Naive thymus-derived CD4-positive, alpha-beta T cell (primary cell): ENCODE data around the gene NAV3. TPM values are rescaled to one million over a fixed set of nuclear protein-coding genes. Genes with fewer than 3 reads are reported as not detected.

Experiments used
- ATAC-seq: fragments of 150-1000 bp; cut with Tn5 transposase; 2 replicates; pipeline ENCODE4 v1.10.0; 2021; ENCODE audit warnings: mild to moderate bottlenecking, moderate library complexity
- CTCF ChIA-PET: fragments of 350-600 bp; sonication (Branson Sonifier 250); formaldehyde crosslinking; loops from one replicate; lab custom pipeline; 2021; ENCODE audit warnings: antibody characterized with exemption; lab: Charles Lee
- POLR2A ChIA-PET: fragments of 350-600 bp; sonication (Branson Sonifier 250); formaldehyde crosslinking; loops from one replicate; lab custom pipeline; 2021; ENCODE audit warnings: antibody characterized with exemption, inconsistent platforms; lab: Charles Lee
- DNase-seq, 9 donors: peaks; one replicate each; pipeline versions ENCODE4 v3.0.0 to v3.0.0-alpha.2; 2020 to 2022; ENCODE audit warnings: mixed read lengths in 1 of 9
- H3K27ac ChIP-seq: one replicate; pipeline ENCODE4 v1.7.0; 2013; ENCODE audit warnings: mild to moderate bottlenecking, low read depth, low read length, moderate library complexity
- H3K27me3 ChIP-seq, 2 donors: one replicate each; pipeline ENCODE4 v1.7.0; 2013; ENCODE audit warnings: low read length in 2 of 2, mild to moderate bottlenecking in 2 of 2, moderate library complexity in 2 of 2; ENCODE audit not compliant: control insufficient read depth in 2 of 2, insufficient read depth in 2 of 2
- H3K36me3 ChIP-seq, 3 experiments: 1 replicate in 2 of 3; 2 replicates in 1 of 3; pipeline ENCODE4 v1.7.0; 2013; ENCODE audit warnings: low read length in 3 of 3, mild to moderate bottlenecking in 3 of 3, moderate library complexity in 1 of 3; ENCODE audit not compliant: insufficient read depth in 3 of 3, control insufficient read depth in 2 of 3
- H3K4me1 ChIP-seq, 2 donors: one replicate each; pipeline ENCODE4 v1.7.0; 2013; ENCODE audit warnings: low read length in 2 of 2, mild to moderate bottlenecking in 2 of 2, moderate library complexity in 1 of 2; ENCODE audit not compliant: control insufficient read depth in 2 of 2, insufficient read depth in 2 of 2
- H3K4me3 ChIP-seq: 2 replicates; pipeline ENCODE4 v1.7.0; 2013; ENCODE audit warnings: mild to moderate bottlenecking, low read length
- H3K9me3 ChIP-seq, 3 experiments: 1 replicate in 2 of 3; 2 replicates in 1 of 3; pipeline ENCODE4 v1.7.0; 2013; ENCODE audit warnings: low read length in 3 of 3; ENCODE audit not compliant: control insufficient read depth in 2 of 3
- H3K27ac Mint-ChIP-seq, 9 donors: one replicate each; pipeline ENCODE4 v1.8.0; 2020 to 2022; ENCODE audit warnings: mixed read lengths in 9 of 9, mild to moderate bottlenecking in 8 of 9, moderate library complexity in 5 of 9, inconsistent platforms in 2 of 9
- H3K27me3 Mint-ChIP-seq, 5 donors: one replicate each; pipeline ENCODE4 v1.8.0; 2021 to 2022; ENCODE audit warnings: mixed read lengths in 5 of 5, mild to moderate bottlenecking in 1 of 5
- H3K36me3 Mint-ChIP-seq, 5 donors: one replicate each; pipeline ENCODE4 v1.8.0; 2020 to 2022; ENCODE audit warnings: mixed read lengths in 5 of 5, mild to moderate bottlenecking in 3 of 5, inconsistent platforms in 1 of 5
- H3K4me1 Mint-ChIP-seq, 7 donors: one replicate each; pipeline ENCODE4 v1.8.0; 2020 to 2022; ENCODE audit warnings: mixed read lengths in 7 of 7, mild to moderate bottlenecking in 3 of 7, inconsistent platforms in 1 of 7
- H3K4me3 Mint-ChIP-seq, 10 donors: one replicate each; pipeline ENCODE4 v1.8.0; 2020 to 2022; ENCODE audit warnings: mild to moderate bottlenecking in 10 of 10, mixed read lengths in 10 of 10, moderate library complexity in 6 of 10, inconsistent platforms in 2 of 10
- H3K9me3 Mint-ChIP-seq, 11 donors: one replicate each; pipeline ENCODE4 v1.8.0; 2020 to 2022; ENCODE audit warnings: mixed read lengths in 11 of 11, mild to moderate bottlenecking in 4 of 11, inconsistent platforms in 1 of 11, moderate library complexity in 1 of 11
- intact Hi-C, 2 donors: fragments of 100-400 bp; cut with micrococcal nuclease; formaldehyde crosslinking; loops; one replicate each; pipeline ENCODE4 v1.15.1; 2023
- polyA plus RNA-seq, 2 donors: library from polyadenylated mRNA; unstranded; fragments of 300-500 nt; fragmentation: Illumina TruSeq; gene quantifications; one replicate each; pipeline ENCODE4 v1.2.3, GENCODE V29; 2021
- total RNA-seq, 6 experiments: library from RNA in 5 of 6; stranded (reverse) in 5 of 6; gene quantifications; 1 replicate in 5 of 6; 2 replicates in 1 of 6; pipeline ENCODE4 v1.2.3 and lab custom pipeline; 2021 to 2026

NAV3 gene
- total and polyA plus RNA-seq, 7 experiments from 2014 or later = not detected

DNA sequence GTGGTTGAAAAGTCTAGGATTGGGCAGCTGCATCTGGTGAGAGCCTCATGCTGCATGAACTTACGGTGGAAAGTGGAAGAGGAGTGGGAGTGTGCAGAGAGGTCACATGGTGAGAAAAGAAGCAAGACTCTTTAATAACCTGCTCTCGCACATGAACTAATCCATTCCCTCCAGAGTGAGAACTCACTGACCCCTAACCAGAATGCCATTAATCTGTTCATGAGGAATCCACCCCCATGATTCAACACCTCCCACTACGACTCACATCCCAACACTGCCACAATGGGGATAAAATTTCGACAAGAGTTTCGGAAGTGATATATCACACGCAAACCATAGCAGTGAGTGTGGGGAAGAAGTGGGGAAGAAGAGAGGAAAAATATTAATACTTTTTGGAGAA, 377.4 kb downstream of the NAV3 start:
- intact Hi-C loops = no loop called here
- H3K27me3 Mint-ChIP-seq = no peaks in the 10 kb centered on the region
- H3K4me1 Mint-ChIP-seq = no peaks in the 10 kb centered on the region
- ATAC-seq = no peak
- no peaks in the 10 kb centered on the region for H3K4me1 ChIP-seq
- no peaks in the 10 kb centered on the region for H3K36me3 ChIP-seq
- peaks cover 0 to 10% (median 3%) of the 10 kb centered on the region in 11 donors for H3K9me3 Mint-ChIP-seq
- H3K9me3 ChIP-seq = no peaks in the 10 kb centered on the region
- no peak overlapping the region for H3K27ac ChIP-seq
- ChIA-PET POLR2A (no interaction called here), CTCF (no interaction called here)
- H3K4me3 Mint-ChIP-seq = no peak overlapping the region
- no peak for DNase-seq
- no peaks in the 10 kb centered on the region for H3K27me3 ChIP-seq
- no peaks in the 10 kb centered on the region for H3K36me3 Mint-ChIP-seq
- H3K27ac Mint-ChIP-seq = no peak overlapping the region
- no peak overlapping the region for H3K4me3 ChIP-seq

DNA sequence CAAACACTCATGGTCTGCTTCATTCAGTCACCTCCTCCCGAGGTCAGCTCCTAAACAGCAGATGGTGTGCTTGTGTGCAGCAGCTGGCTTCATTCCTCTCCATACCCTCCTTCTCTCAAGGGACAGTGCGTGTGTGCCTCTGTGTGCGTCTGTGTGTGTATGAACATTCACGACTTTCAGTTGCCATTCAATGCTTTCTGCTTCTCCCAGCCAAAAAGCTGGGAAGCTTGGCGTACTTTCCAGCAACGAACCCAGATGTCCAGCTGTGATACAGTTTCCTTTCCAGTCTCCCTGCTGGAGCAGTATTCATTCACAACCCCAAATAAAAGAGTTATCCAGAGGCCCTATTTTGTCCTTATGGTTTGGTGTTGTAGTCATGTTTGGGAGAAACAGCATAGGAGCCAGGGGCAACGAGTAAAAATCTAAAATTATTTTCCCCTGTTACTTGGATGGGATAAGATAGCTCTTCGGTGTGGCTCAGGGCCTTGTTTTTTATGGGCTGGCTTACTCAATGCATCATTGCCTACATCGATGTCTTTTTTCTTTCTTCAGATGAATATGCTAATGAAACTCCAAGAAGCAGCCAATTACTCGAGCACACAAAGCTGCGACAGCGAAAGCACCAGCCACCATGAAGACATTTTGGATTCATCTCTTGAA, 379.3 kb downstream of the NAV3 start:
- Mint-ChIP-seq H3K4me1 (no peaks in the 10 kb centered on the region), H3K27ac (no peak overlapping the region), H3K4me3 (no peak overlapping the region), H3K9me3 (peaks cover 0 to 9% (median 2%) of the 10 kb centered on the region in 11 donors), H3K36me3 (no peaks in the 10 kb centered on the region), H3K27me3 (no peaks in the 10 kb centered on the region)
- Histone ChIP-seq H3K36me3 (no peaks in the 10 kb centered on the region), H3K4me1 (no peaks in the 10 kb centered on the region), H3K27me3 (no peaks in the 10 kb centered on the region), H3K4me3 (no peak overlapping the region), H3K9me3 (no peaks in the 10 kb centered on the region), H3K27ac (no peak overlapping the region)
- ChIA-PET CTCF (no interaction called here), POLR2A (no interaction called here)
- DNase-seq (no peak), ATAC-seq (no peak)
- intact Hi-C loops = no loop called here

DNA sequence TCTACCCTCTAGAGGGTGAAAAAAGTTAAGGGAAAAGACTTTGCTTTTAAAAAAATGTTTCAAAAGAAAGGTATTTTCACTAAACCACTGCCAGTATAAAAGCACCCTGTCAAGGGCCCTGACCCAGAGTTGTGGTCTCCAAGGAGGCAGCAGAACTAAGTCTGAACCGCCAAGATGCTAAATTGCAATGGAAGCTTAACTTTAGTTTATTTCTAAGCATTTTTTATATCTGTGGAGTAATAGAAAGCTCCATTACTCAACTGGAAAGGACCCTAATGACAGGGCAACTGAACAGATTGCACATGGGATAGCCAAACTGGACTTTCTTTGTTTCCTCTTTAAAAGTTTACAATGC, 379.8 kb downstream of the NAV3 start:
- H3K4me1 Mint-ChIP-seq = no peaks in the 10 kb centered on the region
- Histone ChIP-seq H3K27me3 (no peaks in the 10 kb centered on the region), H3K4me1 (no peaks in the 10 kb centered on the region), H3K36me3 (no peaks in the 10 kb centered on the region), H3K4me3 (no peak overlapping the region), H3K27ac (no peak overlapping the region), H3K9me3 (no peaks in the 10 kb centered on the region)
- intact Hi-C loops = no loop called here
- POLR2A ChIA-PET = no interaction called here
- no peak for DNase-seq
- CTCF ChIA-PET = no interaction called here
- no peaks in the 10 kb centered on the region for H3K36me3 Mint-ChIP-seq
- H3K27ac Mint-ChIP-seq = no peak overlapping the region
- peaks cover 0 to 9% (median 2%) of the 10 kb centered on the region in 11 donors for H3K9me3 Mint-ChIP-seq
- no peaks in the 10 kb centered on the region for H3K27me3 Mint-ChIP-seq
- no peak for ATAC-seq
- H3K4me3 Mint-ChIP-seq = no peak overlapping the region

DNA sequence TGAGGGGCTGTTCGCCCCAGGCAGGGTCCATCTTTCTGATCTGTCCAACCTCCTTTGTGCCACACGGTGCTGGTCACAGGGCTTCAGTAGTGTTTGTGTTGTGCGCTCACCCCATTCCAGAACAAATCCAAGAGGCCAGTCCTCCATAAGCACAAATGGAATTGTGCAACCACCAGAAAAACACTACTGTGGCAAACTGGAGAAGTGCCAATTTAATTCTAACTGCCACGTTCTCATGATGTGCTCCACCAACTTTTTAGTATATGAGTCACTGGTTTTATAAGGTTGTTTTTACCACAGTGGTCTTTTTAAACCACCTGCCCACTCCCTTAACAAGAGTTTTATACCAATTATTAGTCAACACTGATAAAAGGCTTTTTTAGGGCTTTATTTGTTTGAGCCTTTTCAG, 380.2 kb downstream of the NAV3 start:
- Histone ChIP-seq H3K36me3 (no peaks in the 10 kb centered on the region), H3K4me1 (no peaks in the 10 kb centered on the region), H3K9me3 (no peaks in the 10 kb centered on the region), H3K27me3 (no peaks in the 10 kb centered on the region), H3K27ac (no peak overlapping the region), H3K4me3 (no peak overlapping the region)
- CTCF ChIA-PET = no interaction called here
- intact Hi-C loops = no loop called here
- no peaks in the 10 kb centered on the region for H3K4me1 Mint-ChIP-seq
- H3K4me3 Mint-ChIP-seq = no peak overlapping the region
- no peak for ATAC-seq
- H3K36me3 Mint-ChIP-seq = no peaks in the 10 kb centered on the region
- no peak overlapping the region for H3K27ac Mint-ChIP-seq
- no peaks in the 10 kb centered on the region for H3K27me3 Mint-ChIP-seq
- peaks cover 0 to 9% (median 2%) of the 10 kb centered on the region in 11 donors for H3K9me3 Mint-ChIP-seq
- POLR2A ChIA-PET = no interaction called here
- no peak for DNase-seq

DNA sequence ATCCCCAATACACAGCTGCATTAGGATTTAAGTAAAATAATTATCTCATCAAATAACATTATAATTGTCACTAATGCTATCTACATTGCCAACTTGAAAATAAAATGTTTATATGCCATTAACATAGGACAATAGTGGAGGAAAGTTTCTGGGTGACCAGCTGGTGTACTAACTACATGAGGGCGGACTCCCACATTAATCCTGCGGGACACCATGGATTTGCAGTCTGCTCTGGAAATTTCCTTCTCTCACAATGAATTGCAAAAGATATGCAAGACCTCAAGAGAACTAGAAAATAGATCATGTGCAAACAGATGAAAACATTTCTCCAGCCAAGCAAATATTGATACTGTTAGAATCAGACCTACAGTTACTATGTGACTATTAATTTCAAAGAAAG, 390.1 kb downstream of the NAV3 start:
- Histone ChIP-seq H3K27me3 (peaks cover 0 to 3% of the 10 kb centered on the region in 2 donors), H3K4me1 (no peaks in the 10 kb centered on the region), H3K4me3 (no peak overlapping the region), H3K9me3 (no peaks in the 10 kb centered on the region), H3K36me3 (no peaks in the 10 kb centered on the region), H3K27ac (no peak overlapping the region)
- H3K36me3 Mint-ChIP-seq = no peaks in the 10 kb centered on the region
- intact Hi-C loops = no loop called here
- ChIA-PET CTCF (no interaction called here), POLR2A (no interaction called here)
- ATAC-seq = no peak
- no peak for DNase-seq
- no peak overlapping the region for H3K4me3 Mint-ChIP-seq
- no peaks in the 10 kb centered on the region for H3K4me1 Mint-ChIP-seq
- no peak overlapping the region for H3K27ac Mint-ChIP-seq
- H3K9me3 Mint-ChIP-seq = peaks cover 0 to 5% (median 0%) of the 10 kb centered on the region in 11 donors
- H3K27me3 Mint-ChIP-seq = no peaks in the 10 kb centered on the region

DNA sequence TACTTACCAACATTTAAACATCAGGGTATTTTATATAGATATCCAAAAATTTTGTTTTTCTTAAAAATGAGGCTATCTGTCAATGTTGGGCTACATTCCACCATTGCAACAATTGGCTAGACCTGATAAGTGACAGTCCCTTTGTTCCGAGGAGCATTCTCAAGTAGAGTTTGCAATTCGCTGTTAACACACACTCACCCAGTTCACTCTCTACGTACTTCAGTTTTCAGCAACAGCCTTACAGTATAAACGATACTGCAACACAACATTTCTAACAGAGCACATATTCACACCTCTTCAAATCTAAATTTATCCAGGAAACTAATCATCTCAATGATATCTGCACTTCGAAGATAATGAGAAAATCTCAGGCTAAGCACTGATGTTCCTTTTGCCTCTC, 393.5 kb downstream of the NAV3 start:
- H3K27me3 ChIP-seq = peaks cover 0 to 3% of the 10 kb centered on the region in 2 donors
- no peaks in the 10 kb centered on the region for H3K36me3 ChIP-seq
- H3K4me3 ChIP-seq = no peak overlapping the region
- Mint-ChIP-seq H3K4me1 (no peaks in the 10 kb centered on the region), H3K27me3 (no peaks in the 10 kb centered on the region), H3K4me3 (no peak overlapping the region), H3K36me3 (no peaks in the 10 kb centered on the region), H3K9me3 (peaks cover 0 to 5% (median 0%) of the 10 kb centered on the region in 11 donors), H3K27ac (no peak overlapping the region)
- H3K27ac ChIP-seq = no peak overlapping the region
- POLR2A ChIA-PET = no interaction called here
- H3K9me3 ChIP-seq = no peaks in the 10 kb centered on the region
- H3K4me1 ChIP-seq = no peaks in the 10 kb centered on the region
- ATAC-seq = no peak
- DNase-seq = no peak
- intact Hi-C loops = no loop called here
- CTCF ChIA-PET = no interaction called here

DNA sequence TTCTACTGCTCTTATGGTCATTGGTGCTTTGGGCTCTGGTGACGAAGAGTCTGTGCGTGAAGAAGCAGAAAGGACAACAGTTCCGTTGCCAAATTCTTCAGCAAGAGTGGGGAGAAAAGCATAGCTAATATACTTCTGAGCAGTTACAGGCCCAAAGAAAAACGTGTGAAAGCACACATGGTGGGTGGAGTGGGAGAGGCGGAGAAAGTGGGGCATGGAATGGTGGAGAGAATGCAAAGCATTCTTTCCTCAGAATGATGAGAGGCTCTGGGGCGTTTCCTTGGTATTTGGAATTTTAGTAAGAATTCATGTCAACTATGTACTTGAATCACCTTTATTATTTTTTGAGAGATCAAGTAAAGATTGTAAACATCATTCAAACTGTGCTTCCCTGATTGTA, 396.1 kb downstream of the NAV3 start:
- Histone ChIP-seq H3K27me3 (no peaks in the 10 kb centered on the region), H3K4me3 (no peak overlapping the region), H3K27ac (no peak overlapping the region), H3K9me3 (no peaks in the 10 kb centered on the region), H3K36me3 (no peaks in the 10 kb centered on the region), H3K4me1 (no peaks in the 10 kb centered on the region)
- Mint-ChIP-seq H3K4me1 (peaks cover 0 to 4% (median 0%) of the 10 kb centered on the region in 7 donors), H3K27ac (no peak overlapping the region), H3K27me3 (no peaks in the 10 kb centered on the region), H3K4me3 (no peak overlapping the region), H3K36me3 (no peaks in the 10 kb centered on the region), H3K9me3 (peaks cover 0 to 6% (median 0%) of the 10 kb centered on the region in 11 donors)
- DNase-seq = no peak
- POLR2A ChIA-PET = no interaction called here
- CTCF ChIA-PET = no interaction called here
- intact Hi-C loops = no loop called here
- no peak for ATAC-seq
